GM12801 (cell line): ENCODE measurements around the gene GTF2A1L.

ENCODE experiments used
- TF ChIP-seq, protein P1 (sequence below): IDR thresholded peaks from one replicate; pipeline ENCODE4 v1.5.1; 2011; ENCODE audit warnings: control low read depth; ENCODE audit not compliant: insufficient read length; ENCODE audit errors: extremely low read depth

The GTF2A1L gene

GRCh38 chr2:48727560-48727959 is 109.9 kb downstream of the GTF2A1L start:
- TF ChIP-seq, protein P1, sequence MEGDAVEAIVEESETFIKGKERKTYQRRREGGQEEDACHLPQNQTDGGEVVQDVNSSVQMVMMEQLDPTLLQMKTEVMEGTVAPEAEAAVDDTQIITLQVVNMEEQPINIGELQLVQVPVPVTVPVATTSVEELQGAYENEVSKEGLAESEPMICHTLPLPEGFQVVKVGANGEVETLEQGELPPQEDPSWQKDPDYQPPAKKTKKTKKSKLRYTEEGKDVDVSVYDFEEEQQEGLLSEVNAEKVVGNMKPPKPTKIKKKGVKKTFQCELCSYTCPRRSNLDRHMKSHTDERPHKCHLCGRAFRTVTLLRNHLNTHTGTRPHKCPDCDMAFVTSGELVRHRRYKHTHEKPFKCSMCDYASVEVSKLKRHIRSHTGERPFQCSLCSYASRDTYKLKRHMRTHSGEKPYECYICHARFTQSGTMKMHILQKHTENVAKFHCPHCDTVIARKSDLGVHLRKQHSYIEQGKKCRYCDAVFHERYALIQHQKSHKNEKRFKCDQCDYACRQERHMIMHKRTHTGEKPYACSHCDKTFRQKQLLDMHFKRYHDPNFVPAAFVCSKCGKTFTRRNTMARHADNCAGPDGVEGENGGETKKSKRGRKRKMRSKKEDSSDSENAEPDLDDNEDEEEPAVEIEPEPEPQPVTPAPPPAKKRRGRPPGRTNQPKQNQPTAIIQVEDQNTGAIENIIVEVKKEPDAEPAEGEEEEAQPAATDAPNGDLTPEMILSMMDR = no peak

DNA sequence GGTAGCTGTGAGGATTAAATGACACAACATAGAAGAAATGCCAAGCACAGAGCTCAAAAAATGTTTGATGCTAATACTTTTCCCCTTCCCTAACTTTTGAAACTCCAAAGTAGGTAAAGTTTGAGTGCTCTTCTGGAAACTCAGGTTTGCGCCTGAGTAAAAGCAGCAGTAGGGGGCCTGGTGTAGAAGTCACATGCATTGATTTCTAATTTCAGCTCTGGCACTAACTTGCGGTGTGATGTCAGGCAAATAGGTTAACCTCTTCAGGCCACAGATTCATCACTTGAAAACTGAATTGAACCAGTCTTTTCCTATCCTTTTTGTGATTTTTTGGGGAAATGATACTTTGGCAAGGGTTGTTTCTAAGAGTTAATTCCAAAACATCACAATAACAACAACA is 110.6 kb downstream of the GTF2A1L start:
- TF ChIP-seq, protein P1 = no peak

DNA sequence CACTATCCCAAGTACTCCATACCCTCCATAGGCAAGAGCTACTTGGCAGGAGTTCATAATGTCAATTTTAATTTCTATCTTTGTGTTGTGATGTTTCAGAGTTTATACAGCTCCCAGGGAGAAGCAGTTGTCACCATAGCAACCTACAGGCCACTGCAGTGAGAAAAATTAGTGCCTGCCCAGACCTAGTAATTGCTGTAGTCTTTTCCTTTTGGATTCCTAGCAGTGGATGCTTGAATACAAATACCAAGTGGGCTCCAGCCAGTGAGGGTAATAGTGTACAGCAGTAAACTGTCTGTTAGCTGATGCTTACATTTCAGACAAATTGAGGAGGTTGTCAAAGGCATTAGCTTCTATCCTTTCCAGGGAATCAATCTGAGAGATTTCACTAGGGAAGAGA is 111.2 kb downstream of the GTF2A1L start:
- TF ChIP-seq, protein P1 = no peak
